ENCODE measurements around the gene ERCC2.

ERCC2 gene

DNA sequence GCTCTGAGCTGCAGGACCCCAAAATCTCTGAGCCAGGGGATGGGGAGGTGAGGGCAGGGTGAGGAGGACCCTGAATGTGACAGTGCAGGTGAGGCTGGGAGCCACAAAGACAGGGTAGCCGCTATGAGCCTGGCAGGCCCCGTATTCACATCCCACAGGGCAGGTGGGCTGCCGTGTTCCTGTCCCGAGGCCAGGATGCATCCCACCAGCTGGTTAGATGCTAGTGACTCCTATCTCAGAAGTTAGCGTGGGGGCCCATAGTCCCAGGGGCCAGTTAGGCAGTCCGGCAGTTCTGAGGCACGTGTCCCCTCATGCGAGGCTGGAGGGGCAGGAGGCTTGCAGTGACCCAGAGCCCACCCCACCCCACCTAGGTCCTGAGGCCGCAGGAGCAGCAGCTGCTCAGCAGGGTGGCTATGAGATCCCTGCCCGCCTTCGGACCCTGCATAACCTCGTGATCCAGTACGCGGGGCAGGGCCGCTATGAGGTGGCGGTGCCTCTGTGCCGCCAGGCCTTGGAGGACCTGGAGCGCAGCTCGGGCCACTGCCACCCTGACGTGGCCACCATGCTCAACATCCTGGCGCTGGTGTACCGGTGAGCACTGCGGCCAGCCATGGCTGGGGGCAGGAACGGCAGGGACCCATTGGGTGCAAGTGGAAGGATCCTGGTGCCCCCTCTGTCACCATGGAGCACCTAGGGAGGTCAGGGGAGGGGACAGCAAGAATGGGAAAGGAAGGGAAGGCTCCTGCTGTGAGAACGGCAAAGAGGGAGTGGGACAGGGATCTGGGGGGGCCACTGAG is 22.6 kb downstream of the ERCC2 start:
- peaks cover 2% of the 10 kb centered on the region; the same call in 1 of the 2 replicates for H3K4me1 ChIP-seq (ENCODE audit: control insufficient read depth, insufficient read depth, low read length)
- WGBS (ENCODE audit: insufficient coverage, insufficient read length): no CpG with 5 or more reads among the region's 25 CpGs
- H3K27me3 ChIP-seq (ENCODE audit: control insufficient read depth, insufficient read depth, low read length): no peaks in the 10 kb centered on the region
- H3K4me3 ChIP-seq (ENCODE audit: low read length): no peak overlapping the region
- no peaks in the 10 kb centered on the region for H3K9me3 ChIP-seq (ENCODE audit: control insufficient read depth, insufficient read depth, low read length)
- H3K36me3 ChIP-seq (ENCODE audit: control insufficient read depth, insufficient read depth, low read length): peaks cover 28% of the 10 kb centered on the region
- no peak overlapping the region for H3K27ac ChIP-seq (ENCODE audit: low read length)
- no peak for DNase-seq (ENCODE audit: low read depth, low spot score)

DNA sequence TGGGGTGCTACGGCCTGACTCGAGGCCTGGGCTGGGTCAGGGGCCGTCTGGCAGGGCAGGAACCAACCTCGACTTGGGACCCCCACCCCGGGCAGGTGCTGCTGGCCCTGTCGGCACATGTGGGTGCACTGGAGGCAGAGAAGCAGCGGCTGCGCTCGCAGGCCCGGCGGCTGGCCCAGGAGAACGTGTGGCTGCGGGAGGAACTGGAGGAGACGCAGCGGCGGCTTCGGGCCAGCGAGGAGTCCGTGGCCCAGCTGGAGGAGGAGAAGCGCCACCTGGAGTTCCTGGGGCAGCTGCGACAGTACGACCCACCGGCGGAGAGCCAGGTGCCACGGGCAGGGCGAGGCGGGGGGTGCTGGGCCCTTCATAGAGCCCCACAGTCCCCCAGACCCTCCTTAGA is 23.9 kb downstream of the ERCC2 start:
- no CpG with 5 or more reads among the region's 27 CpGs for WGBS (ENCODE audit: insufficient coverage, insufficient read length)
- DNase-seq (ENCODE audit: low read depth, low spot score): no peak
- Histone ChIP-seq H3K27me3 (ENCODE audit: control insufficient read depth, insufficient read depth, low read length) (peaks cover 4% of the 10 kb centered on the region; the same call in 1 of the 2 replicates), H3K9me3 (ENCODE audit: control insufficient read depth, insufficient read depth, low read length) (no peaks in the 10 kb centered on the region), H3K4me3 (ENCODE audit: low read length) (no peak overlapping the region), H3K4me1 (ENCODE audit: control insufficient read depth, insufficient read depth, low read length) (peaks cover 2% of the 10 kb centered on the region; the same call in 1 of the 2 replicates), H3K36me3 (ENCODE audit: control insufficient read depth, insufficient read depth, low read length) (peaks cover 15% of the 10 kb centered on the region), H3K27ac (ENCODE audit: low read length) (no peak overlapping the region)

DNA sequence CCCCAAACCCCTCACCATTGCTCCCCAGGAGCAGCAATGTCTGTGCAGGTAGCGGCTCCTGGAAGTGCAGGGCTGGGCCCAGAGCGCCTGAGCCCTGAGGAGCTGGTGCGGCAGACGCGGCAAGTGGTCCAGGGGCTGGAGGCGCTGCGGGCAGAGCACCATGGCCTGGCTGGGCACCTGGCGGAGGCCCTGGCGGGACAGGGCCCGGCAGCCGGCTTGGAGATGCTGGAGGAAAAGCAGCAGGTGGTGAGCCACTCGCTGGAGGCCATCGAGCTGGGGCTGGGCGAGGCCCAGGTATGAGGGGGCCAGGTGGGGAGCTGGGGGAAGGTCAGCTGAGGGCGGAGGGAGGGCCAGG is 24.9 kb downstream of the ERCC2 start:
- no peaks in the 10 kb centered on the region for H3K9me3 ChIP-seq (ENCODE audit: control insufficient read depth, insufficient read depth, low read length)
- H3K27ac ChIP-seq (ENCODE audit: low read length): no peak overlapping the region
- H3K36me3 ChIP-seq (ENCODE audit: control insufficient read depth, insufficient read depth, low read length): peaks cover 7% of the 10 kb centered on the region
- peaks cover 8% of the 10 kb centered on the region; the same call in 1 of the 2 replicates for H3K27me3 ChIP-seq (ENCODE audit: control insufficient read depth, insufficient read depth, low read length)
- WGBS (ENCODE audit: insufficient coverage, insufficient read length): no CpG with 5 or more reads among the region's 15 CpGs
- DNase-seq (ENCODE audit: low read depth, low spot score): no peak
- H3K4me3 ChIP-seq (ENCODE audit: low read length): no peak overlapping the region
- H3K4me1 ChIP-seq (ENCODE audit: control insufficient read depth, insufficient read depth, low read length): peaks cover 2% of the 10 kb centered on the region; the same call in 1 of the 2 replicates

DNA sequence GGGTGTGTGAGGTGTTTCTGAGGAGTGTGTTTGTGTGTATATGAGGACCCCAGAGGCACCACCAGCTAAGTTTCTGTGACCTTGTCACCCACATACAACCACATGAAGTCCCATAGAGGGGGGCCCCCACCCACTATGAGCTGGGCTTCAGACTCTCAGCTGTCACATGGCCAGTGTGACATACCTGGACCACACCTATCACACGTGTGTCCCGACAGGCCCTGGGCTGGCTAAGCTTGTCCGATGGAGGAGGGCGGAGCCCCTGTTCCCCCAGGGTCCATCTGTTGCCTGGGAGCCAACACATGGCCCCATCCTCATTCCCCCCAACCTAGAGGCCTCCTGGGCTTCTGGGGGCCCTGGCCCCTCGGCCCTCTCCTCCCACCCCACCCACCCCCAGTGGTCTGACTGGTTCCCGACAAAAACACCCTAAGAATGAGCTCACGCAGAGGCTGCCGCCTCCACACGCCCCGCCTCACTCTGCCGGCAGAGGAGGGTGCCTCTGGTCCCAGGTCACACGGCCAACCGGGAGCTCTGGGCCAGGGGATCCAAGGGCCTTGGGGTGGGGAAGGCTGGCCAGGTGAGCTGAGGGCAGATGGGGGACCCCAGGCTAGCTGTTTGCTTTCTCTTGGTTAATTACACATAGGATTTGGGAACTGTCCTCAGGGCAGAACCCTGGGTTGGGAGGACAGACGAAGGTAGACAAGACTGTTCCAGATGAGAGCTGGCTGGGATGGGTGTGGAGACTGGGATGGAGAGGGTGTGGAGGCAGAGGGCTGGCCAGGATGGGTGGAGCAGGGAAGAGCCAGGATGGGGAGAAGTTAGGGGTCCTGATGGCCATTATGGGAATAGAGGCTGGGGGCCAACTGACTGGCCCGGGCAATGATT is 25.5 kb downstream of the ERCC2 start:
- peaks cover 8% of the 10 kb centered on the region; the same call in 1 of the 2 replicates for H3K27me3 ChIP-seq (ENCODE audit: control insufficient read depth, insufficient read depth, low read length)
- no peak overlapping the region for H3K4me3 ChIP-seq (ENCODE audit: low read length)
- H3K27ac ChIP-seq (ENCODE audit: low read length): no peak overlapping the region
- no CpG with 5 or more reads among the region's 15 CpGs for WGBS (ENCODE audit: insufficient coverage, insufficient read length)
- peaks cover 4% of the 10 kb centered on the region for H3K36me3 ChIP-seq (ENCODE audit: control insufficient read depth, insufficient read depth, low read length)
- no peaks in the 10 kb centered on the region for H3K9me3 ChIP-seq (ENCODE audit: control insufficient read depth, insufficient read depth, low read length)
- DNase-seq (ENCODE audit: low read depth, low spot score): no peak
- peaks cover 2% of the 10 kb centered on the region; the same call in 1 of the 2 replicates for H3K4me1 ChIP-seq (ENCODE audit: control insufficient read depth, insufficient read depth, low read length)

DNA sequence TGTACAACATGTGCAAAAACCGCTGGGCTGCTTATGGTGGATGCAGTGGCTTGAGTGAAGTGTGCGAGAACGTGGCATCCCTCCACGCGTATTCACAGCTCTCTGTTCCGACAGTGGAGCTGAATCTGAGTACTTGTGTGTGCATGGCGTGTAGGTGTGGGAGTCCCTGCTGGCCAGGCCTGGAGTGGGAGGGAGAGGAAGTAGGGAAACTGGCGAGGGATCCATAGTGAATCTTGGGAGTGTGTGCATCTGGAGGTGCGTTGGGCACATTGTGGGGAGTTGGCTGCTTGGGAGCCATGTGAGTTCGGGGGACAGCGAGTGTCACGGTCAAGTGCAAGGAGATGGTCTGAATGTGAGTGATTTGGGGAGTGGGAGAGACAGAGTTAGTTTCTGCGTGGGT is 27.5 kb downstream of the ERCC2 start:
- H3K4me1 ChIP-seq (ENCODE audit: control insufficient read depth, insufficient read depth, low read length): peaks cover 2% of the 10 kb centered on the region; the same call in 1 of the 2 replicates
- H3K27ac ChIP-seq (ENCODE audit: low read length): no peak overlapping the region
- DNase-seq (ENCODE audit: low read depth, low spot score): no peak
- WGBS (ENCODE audit: insufficient coverage, insufficient read length): no CpG with 5 or more reads among the region's 13 CpGs
- no peaks in the 10 kb centered on the region for H3K36me3 ChIP-seq (ENCODE audit: control insufficient read depth, insufficient read depth, low read length)
- H3K9me3 ChIP-seq (ENCODE audit: control insufficient read depth, insufficient read depth, low read length): no peaks in the 10 kb centered on the region
- H3K4me3 ChIP-seq (ENCODE audit: low read length): no peak overlapping the region
- peaks cover 8% of the 10 kb centered on the region; the same call in 1 of the 2 replicates for H3K27me3 ChIP-seq (ENCODE audit: control insufficient read depth, insufficient read depth, low read length)

DNA sequence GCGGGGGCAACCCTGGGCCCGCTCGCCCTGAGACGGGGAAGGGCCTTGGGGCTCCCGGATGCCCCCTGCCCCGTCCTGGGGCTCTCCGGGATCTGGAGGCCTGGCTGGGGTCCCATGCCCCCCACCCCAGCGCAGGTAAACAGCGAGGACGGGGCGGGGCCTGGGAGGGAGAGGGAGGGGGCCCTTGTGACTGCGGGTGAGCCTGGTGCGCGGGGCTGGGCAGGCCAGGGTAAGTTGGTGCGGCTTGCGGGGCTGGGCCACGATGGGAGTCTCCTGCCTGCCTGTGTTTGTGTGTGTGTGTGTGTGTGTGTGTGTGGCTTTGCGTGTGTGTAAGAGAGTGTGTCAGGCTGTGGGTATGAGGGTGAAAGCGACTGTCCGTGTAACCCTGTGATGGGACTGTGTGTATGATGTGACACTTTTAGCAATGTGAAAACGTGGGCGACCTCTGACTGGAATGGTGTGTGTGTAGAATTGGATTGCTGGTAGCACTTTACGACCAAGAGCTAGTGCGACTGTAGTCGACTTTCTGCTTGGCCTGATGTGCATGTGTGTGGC is 29.4 kb downstream of the ERCC2 start:
- Histone ChIP-seq H3K27me3 (ENCODE audit: control insufficient read depth, insufficient read depth, low read length) (peaks cover 8% of the 10 kb centered on the region; the same call in 1 of the 2 replicates), H3K36me3 (ENCODE audit: control insufficient read depth, insufficient read depth, low read length) (no peaks in the 10 kb centered on the region), H3K4me1 (ENCODE audit: control insufficient read depth, insufficient read depth, low read length) (no peaks in the 10 kb centered on the region), H3K27ac (ENCODE audit: low read length) (no peak overlapping the region), H3K4me3 (ENCODE audit: low read length) (peak overlapping the region; percentile 62; the same call in 1 of the 2 replicates), H3K9me3 (ENCODE audit: control insufficient read depth, insufficient read depth, low read length) (no peaks in the 10 kb centered on the region)
- WGBS (ENCODE audit: insufficient coverage, insufficient read length): no CpG with 5 or more reads among the region's 25 CpGs
- no peak for DNase-seq (ENCODE audit: low read depth, low spot score)

DNA sequence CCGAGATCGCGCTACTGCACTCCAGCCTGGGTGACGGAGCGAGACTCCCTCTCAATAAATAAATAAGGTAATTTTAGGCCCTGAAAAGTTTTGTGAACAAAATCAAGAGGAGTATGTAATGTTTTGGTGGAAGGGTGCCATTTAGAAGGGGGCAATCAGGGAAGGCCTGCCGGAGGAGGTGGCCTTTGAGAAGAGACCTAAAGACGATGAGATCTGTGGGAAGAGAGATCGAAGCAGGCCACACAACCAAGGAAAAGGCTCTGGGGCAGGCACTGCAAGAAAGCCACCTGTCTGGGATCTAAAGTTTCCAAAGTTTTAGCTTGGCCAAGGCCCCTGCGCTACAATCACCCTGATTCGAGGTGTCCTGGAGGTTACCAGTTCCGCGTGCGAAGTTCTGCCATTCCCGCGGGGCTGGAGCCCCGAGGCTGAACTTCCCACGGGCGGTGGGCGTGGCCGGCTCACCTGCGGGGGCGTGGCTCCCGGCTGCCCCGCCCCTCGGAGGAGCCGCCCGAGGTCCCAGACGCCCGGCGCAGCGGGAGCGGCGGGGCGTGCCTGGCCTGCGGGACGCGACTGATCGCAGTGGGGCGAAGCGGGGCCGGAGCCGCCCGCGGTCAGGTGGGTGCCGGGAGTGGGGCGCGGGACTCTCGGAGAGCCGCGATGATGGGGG is 30.0 kb downstream of the ERCC2 start, which contains the start of gene KLC3:
Gene KLC3 (plus strand): TSS at position 519 of the 667 bp plus-strand sequence. CDS start 4,792 bp downstream, outside the sequence.
- no CpG with 5 or more reads among the region's 50 CpGs for WGBS (ENCODE audit: insufficient coverage, insufficient read length)
- Histone ChIP-seq H3K9me3 (ENCODE audit: control insufficient read depth, insufficient read depth, low read length) (no peaks in the 10 kb centered on the region), H3K4me3 (ENCODE audit: low read length) (peak within 1 kb of the TSS; percentile 62; the same call in 1 of the 2 replicates), H3K4me1 (ENCODE audit: control insufficient read depth, insufficient read depth, low read length) (no peaks in the 10 kb centered on the region), H3K27ac (ENCODE audit: low read length) (no peak within 1 kb of the TSS), H3K27me3 (ENCODE audit: control insufficient read depth, insufficient read depth, low read length) (peaks cover 8% of the 10 kb centered on the region; the same call in 1 of the 2 replicates), H3K36me3 (ENCODE audit: control insufficient read depth, insufficient read depth, low read length) (no peaks in the 10 kb centered on the region)
- DNase-seq (ENCODE audit: low read depth, low spot score): no peak

DNA sequence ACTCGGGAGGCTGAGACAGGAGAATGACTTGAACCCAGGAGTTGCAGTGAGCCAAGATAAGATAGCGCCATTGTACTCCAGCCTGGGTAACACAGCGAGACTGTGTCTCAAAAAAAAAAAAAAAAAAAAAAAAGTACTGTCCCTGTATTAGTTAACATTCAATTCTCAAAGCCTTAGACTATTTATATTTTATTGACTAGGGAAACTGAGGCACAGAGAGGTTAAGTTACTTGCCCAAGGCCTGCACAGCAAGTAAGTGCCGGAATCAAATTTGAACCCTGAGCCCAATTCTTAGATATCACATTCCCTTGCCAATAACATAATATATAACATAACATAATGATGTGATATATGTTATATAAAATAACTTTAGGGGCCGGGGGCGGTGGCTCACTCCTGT is 30.7 kb downstream of the ERCC2 start:
- no CpG with 5 or more reads among the region's 6 CpGs for WGBS (ENCODE audit: insufficient coverage, insufficient read length)
- H3K4me3 ChIP-seq (ENCODE audit: low read length): no peak overlapping the region
- H3K27me3 ChIP-seq (ENCODE audit: control insufficient read depth, insufficient read depth, low read length): peaks cover 8% of the 10 kb centered on the region; the same call in 1 of the 2 replicates
- H3K9me3 ChIP-seq (ENCODE audit: control insufficient read depth, insufficient read depth, low read length): no peaks in the 10 kb centered on the region
- no peak for DNase-seq (ENCODE audit: low read depth, low spot score)
- no peak overlapping the region for H3K27ac ChIP-seq (ENCODE audit: low read length)
- H3K36me3 ChIP-seq (ENCODE audit: control insufficient read depth, insufficient read depth, low read length): no peaks in the 10 kb centered on the region
- no peaks in the 10 kb centered on the region for H3K4me1 ChIP-seq (ENCODE audit: control insufficient read depth, insufficient read depth, low read length)

DNA sequence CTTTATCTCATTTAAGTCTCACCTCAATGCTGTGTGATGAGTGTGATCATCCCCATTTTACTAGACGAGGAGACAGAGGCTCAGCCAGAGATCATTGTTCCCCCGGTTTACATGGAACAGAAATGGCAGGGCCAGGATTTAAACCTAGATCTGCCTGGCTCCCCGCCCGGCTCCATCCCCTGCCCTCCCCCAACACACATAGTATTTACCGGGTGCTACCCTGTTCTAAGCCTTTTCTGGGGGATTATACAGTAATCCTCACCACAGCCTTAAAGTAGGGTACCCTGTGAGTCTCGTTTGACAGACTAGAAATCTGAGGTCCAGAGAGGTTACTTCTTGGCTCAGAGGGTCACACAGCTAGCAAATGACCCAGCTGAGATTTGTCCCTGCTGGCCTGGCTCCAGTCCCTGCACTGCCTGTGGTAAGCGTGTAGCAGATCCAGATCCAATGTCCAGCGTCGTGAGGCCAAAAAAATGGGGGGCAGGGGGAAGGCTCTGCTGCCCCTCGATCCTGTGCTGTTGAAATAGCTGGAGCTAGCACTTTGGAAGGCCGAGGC is 33.6 kb downstream of the ERCC2 start:
- Histone ChIP-seq H3K27me3 (ENCODE audit: control insufficient read depth, insufficient read depth, low read length) (peaks cover 8% of the 10 kb centered on the region; the same call in 1 of the 2 replicates), H3K27ac (ENCODE audit: low read length) (no peak overlapping the region), H3K4me3 (ENCODE audit: low read length) (no peak overlapping the region), H3K36me3 (ENCODE audit: control insufficient read depth, insufficient read depth, low read length) (no peaks in the 10 kb centered on the region), H3K9me3 (ENCODE audit: control insufficient read depth, insufficient read depth, low read length) (no peaks in the 10 kb centered on the region), H3K4me1 (ENCODE audit: control insufficient read depth, insufficient read depth, low read length) (no peaks in the 10 kb centered on the region)
- WGBS (ENCODE audit: insufficient coverage, insufficient read length): no CpG with 5 or more reads among the region's 11 CpGs
- no peak for DNase-seq (ENCODE audit: low read depth, low spot score)

All from iPS DF 6.9 (cell line).